Erythroblast (primary cell): ENCODE measurements around the gene GABRB1.

ENCODE experiments used
- GATA1 ChIP-seq: IDR thresholded peaks from 2 replicates; pipeline ENCODE4 v1.6.1; 2011; ENCODE audit warnings: low read depth, mild to moderate bottlenecking, control low read depth, low read length, moderate library complexity
- POLR2A ChIP-seq: IDR thresholded peaks from 2 replicates; pipeline ENCODE4 v1.6.1; 2011; ENCODE audit warnings: mild to moderate bottlenecking, low read length

GRCh38 chr4:47270201-47270888, 239.0 kb downstream of the GABRB1 start:
- TF ChIP-seq POLR2A: no peak
- no peak for TF ChIP-seq GATA1
